ENCODE data around the gene TMEM242. TPM values are rescaled to one million over a fixed set of nuclear protein-coding genes. Genes with fewer than 3 reads are reported as not detected.
A peak's percentile ranks its signal among the peaks of the same experiment; 100 is the strongest.
"Not testable (repeated sequence)": the region's sequence is repeated elsewhere in the genome, so short reads cannot be mapped to it uniquely, and the experiment has no call there.

The TMEM242 gene
- polyA plus RNA-seq, 1 donor from 2014 or later: 14.5 TPM

DNA sequence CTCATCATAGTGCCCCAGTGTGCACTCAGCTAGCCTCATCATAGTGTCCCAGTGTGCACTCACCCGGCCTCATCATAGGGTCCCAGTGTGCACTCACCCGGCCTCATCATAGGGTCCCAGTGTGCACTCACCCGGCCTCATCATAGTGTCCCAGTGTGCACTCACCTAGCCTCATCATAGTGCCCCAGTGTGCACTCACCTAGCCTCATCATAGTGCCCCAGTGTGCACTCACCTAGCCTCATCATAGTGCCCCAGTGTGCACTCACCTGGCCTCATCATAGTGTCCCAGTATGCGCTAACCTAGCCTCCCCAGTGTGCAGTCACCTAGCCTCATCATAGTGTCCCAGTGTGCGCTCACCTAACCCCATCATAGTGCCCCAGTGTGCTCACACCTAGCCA is 12.6 kb downstream of the TMEM242 start:
- H3K9me3 Mint-ChIP-seq, H3K27me3 Mint-ChIP-seq, H3K27ac Mint-ChIP-seq, H3K4me3 Mint-ChIP-seq, H3K4me1 Mint-ChIP-seq, H3K36me3 Mint-ChIP-seq: not testable (repeated sequence)

- H3K27me3 Mint-ChIP-seq: no peaks in the 10 kb centered on the region
- peaks cover 3% of the 10 kb centered on the region for H3K36me3 Mint-ChIP-seq
- H3K27ac Mint-ChIP-seq: no peak overlapping the region
- H3K4me1 Mint-ChIP-seq: peaks cover 0 to 3% (median 2%) of the 10 kb centered on the region in 3 donors
- no peaks in the 10 kb centered on the region for H3K9me3 Mint-ChIP-seq
- no peak overlapping the region for H3K4me3 Mint-ChIP-seq
Measured at GRCh38 chr6:157307661-157308060, 15.7 kb downstream of the TMEM242 start.

DNA sequence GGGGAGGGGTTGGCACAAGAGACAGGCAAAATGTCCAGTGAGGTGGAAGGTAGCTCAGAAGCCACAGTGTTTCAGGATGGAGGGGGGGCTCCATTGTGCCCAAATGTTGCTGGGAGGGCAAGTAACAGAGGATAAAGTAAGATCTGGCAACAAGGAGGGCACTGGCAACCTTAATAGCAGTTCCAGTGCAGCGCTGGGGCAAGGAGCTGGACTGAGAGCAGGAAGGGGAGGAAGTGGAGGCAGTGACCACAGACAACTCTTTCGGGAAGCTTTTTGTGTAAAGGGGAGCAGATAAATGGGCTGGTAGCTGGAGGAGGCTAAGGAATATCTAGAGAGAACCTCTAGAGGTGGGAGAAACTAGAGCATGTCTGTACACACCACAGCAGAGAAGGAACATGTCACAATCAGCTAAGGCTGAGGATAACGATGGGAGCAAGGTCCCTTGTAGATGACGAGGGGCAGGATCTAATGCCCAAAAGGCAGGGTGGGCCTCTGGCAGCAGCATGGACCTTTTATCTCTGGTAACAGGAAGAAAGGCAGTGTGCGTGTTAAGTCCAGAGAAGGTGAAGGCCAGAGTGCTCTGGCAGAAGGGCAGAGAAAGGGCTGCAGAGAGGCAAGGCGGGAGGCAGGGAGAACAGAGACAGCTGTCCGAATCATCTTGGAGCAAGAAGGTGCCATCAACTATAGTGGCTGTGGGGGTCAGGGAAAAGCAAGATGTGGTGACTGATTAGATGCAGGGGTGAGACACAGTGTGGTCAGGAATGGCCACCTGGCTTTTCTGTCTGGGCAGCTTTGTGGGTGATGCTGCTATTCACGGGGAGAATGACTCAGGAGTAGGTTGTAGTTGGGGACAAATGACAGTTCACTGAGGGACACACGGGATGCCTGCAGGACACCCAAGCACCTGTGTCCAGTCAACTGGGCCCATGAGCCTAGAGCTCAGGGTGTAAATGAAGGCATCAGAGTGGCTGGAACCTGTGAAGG is 17.4 kb downstream of the TMEM242 start:
- Mint-ChIP-seq H3K27ac (no peak overlapping the region), H3K27me3 (no peaks in the 10 kb centered on the region), H3K36me3 (peaks cover 5% of the 10 kb centered on the region), H3K4me3 (no peak overlapping the region), H3K9me3 (no peaks in the 10 kb centered on the region), H3K4me1 (peaks cover 0 to 3% (median 2%) of the 10 kb centered on the region in 3 donors)

GRCh38 chr6:157304899-157305663 is 18.2 kb downstream of the TMEM242 start:
- no peak overlapping the region for H3K4me3 Mint-ChIP-seq
- H3K9me3 Mint-ChIP-seq: no peaks in the 10 kb centered on the region
- no peaks in the 10 kb centered on the region for H3K27me3 Mint-ChIP-seq
- no peak overlapping the region for H3K27ac Mint-ChIP-seq
- peaks cover 2% of the 10 kb centered on the region for H3K36me3 Mint-ChIP-seq
- H3K4me1 Mint-ChIP-seq: peaks cover 0 to 3% (median 2%) of the 10 kb centered on the region in 3 donors

DNA sequence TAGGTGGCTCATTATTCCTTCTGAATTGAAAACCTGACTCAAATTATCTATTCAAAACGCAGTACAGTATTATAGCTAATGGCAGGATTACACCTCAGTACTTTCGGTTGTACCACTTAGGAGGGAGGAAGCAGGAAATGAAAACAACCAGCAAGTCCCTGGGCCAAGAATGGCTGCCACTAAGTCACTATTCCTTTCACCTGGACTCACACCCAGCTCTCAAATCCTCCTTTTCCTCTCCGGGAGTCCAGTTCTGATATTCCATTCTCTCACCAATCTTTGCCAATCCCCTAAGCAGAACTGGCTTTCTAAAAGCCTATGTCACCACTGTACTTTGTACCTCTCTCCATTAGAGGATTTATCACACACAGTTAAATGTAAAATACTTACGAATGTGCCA is 20.6 kb downstream of the TMEM242 start:
- Mint-ChIP-seq H3K36me3 (peaks cover 2% of the 10 kb centered on the region), H3K27me3 (no peaks in the 10 kb centered on the region), H3K4me1 (peaks cover 4 to 8% (median 5%) of the 10 kb centered on the region in 3 donors), H3K9me3 (no peaks in the 10 kb centered on the region), H3K4me3 (no peak overlapping the region), H3K27ac (peak overlapping the region in 1 of 3 donors; percentile 3)

- no peak overlapping the region for H3K4me3 Mint-ChIP-seq
- H3K27me3 Mint-ChIP-seq: no peaks in the 10 kb centered on the region
- peaks cover 4 to 8% (median 5%) of the 10 kb centered on the region in 3 donors for H3K4me1 Mint-ChIP-seq
- no peak overlapping the region for H3K27ac Mint-ChIP-seq
- no peaks in the 10 kb centered on the region for H3K9me3 Mint-ChIP-seq
- H3K36me3 Mint-ChIP-seq: peaks cover 2% of the 10 kb centered on the region
Measured at GRCh38 chr6:157300436-157300835, 22.9 kb downstream of the TMEM242 start.

GRCh38 chr6:157300006-157300405 is 23.3 kb downstream of the TMEM242 start:
- no peaks in the 10 kb centered on the region for H3K27me3 Mint-ChIP-seq
- H3K36me3 Mint-ChIP-seq: peaks cover 6% of the 10 kb centered on the region
- no peak overlapping the region for H3K4me3 Mint-ChIP-seq
- no peak overlapping the region for H3K27ac Mint-ChIP-seq
- peaks cover 4 to 8% (median 5%) of the 10 kb centered on the region in 3 donors for H3K4me1 Mint-ChIP-seq
- no peaks in the 10 kb centered on the region for H3K9me3 Mint-ChIP-seq

DNA sequence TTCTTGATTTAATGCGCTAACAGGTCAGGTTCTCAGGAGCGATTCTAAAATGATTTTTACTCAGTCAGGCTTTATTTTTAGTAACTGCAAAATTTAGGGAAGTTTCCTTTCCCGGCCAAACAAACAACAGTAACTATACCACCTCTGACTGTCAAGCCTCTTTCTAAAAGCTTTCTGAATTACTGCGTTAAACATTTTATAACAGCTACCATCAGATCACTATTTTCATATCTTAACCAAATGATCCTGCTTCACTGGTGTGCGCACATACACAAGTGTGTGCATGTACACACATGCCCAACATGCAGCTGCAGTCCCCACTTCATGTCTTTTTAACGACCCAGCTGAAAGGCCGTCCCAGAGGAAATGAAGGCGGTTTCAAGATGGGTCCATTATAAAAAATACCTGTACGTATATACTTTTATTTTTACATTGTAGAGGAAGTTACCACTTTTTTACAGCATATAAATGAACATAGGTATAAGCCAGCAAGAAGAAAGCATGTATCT is 25.0 kb downstream of the TMEM242 start:
- H3K27ac Mint-ChIP-seq: peak overlapping the region in 1 of 3 donors; percentile 77
- peaks cover 6% of the 10 kb centered on the region for H3K36me3 Mint-ChIP-seq
- no peaks in the 10 kb centered on the region for H3K9me3 Mint-ChIP-seq
- no peak overlapping the region for H3K4me3 Mint-ChIP-seq
- H3K27me3 Mint-ChIP-seq: no peaks in the 10 kb centered on the region
- H3K4me1 Mint-ChIP-seq: peaks cover 5 to 10% (median 7%) of the 10 kb centered on the region in 3 donors

GRCh38 chr6:157294654-157295053 is 28.7 kb downstream of the TMEM242 start:
- no peak overlapping the region for H3K27ac Mint-ChIP-seq
- H3K4me3 Mint-ChIP-seq: no peak overlapping the region
- no peaks in the 10 kb centered on the region for H3K27me3 Mint-ChIP-seq
- peaks cover 5% of the 10 kb centered on the region for H3K36me3 Mint-ChIP-seq
- no peaks in the 10 kb centered on the region for H3K9me3 Mint-ChIP-seq
- peaks cover 4 to 13% (median 8%) of the 10 kb centered on the region in 3 donors for H3K4me1 Mint-ChIP-seq

DNA sequence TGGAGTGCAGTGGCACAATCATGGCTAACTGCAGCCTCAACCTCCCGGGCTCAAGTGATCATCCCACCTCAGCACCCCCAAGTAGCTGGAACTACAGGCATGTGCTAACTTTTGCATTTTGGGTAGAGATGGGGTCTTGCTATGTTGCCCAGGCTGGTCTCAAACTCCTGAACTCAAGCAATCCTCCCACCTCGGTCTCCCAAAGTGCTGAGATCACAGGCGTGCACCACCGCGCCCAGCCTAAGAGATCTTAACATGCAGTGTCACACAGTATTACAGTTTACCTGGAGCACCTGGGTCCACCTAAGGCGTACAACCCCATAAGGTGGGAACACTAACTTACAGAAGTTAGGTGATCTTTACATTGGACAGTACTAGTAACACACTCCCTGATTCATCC is 29.5 kb downstream of the TMEM242 start:
- Mint-ChIP-seq H3K27me3 (no peaks in the 10 kb centered on the region), H3K36me3 (peaks cover 5% of the 10 kb centered on the region), H3K4me3 (no peak overlapping the region), H3K27ac (no peak overlapping the region), H3K9me3 (no peaks in the 10 kb centered on the region), H3K4me1 (peaks cover 4 to 13% (median 8%) of the 10 kb centered on the region in 3 donors)

DNA sequence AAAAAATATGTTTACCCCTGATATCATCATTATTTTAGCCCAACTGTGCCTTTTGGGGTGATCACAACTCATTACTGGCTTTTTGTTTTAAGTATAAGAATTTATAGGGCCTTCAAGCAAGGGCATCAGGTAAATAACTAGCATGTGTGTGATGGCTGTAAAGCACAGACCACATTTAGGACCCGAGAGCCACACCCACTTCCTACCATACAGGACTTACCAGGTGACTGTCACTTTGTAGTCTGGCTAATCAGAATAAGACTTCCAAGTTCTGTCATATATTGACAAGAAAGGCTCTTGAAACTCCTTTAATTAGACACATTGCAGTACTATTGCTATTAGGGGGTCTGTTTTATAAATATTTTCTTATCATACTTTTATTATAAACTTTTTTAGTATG is 31.1 kb downstream of the TMEM242 start:
- Mint-ChIP-seq H3K9me3 (no peaks in the 10 kb centered on the region), H3K36me3 (peaks cover 8% of the 10 kb centered on the region), H3K27ac (no peak overlapping the region)

DNA sequence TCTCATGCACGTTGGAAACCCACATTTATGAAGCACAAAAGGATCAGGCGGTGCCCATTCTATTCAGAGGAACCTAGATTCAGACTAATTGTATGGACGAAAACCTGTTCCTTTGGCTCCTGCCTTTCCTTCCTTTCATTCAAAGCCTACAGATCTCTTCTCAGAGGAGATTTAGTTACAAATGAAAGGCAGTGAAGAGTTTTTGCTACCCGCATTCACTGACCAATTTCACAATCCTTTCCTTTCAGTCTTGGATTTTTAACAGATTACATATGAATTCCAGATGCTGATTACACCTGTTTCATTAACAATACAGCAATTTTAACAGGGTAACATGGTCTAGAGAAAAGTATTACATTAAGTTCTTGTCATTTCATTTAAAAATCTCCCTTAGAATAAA is 32.0 kb downstream of the TMEM242 start:
- Mint-ChIP-seq H3K9me3 (no peaks in the 10 kb centered on the region), H3K36me3 (peaks cover 8% of the 10 kb centered on the region), H3K4me1 (peaks cover 3 to 6% (median 5%) of the 10 kb centered on the region in 3 donors), H3K27me3 (no peaks in the 10 kb centered on the region), H3K4me3 (no peak overlapping the region), H3K27ac (no peak overlapping the region)

More for the DNA sequence above, 31.1 kb downstream of the TMEM242 start:
- no peaks in the 10 kb centered on the region for H3K27me3 Mint-ChIP-seq
- no peak overlapping the region for H3K4me3 Mint-ChIP-seq
- peaks cover 3 to 6% (median 5%) of the 10 kb centered on the region in 3 donors for H3K4me1 Mint-ChIP-seq

- no peaks in the 10 kb centered on the region for H3K9me3 Mint-ChIP-seq
- H3K4me3 Mint-ChIP-seq: no peak overlapping the region
- peaks cover 3 to 6% (median 5%) of the 10 kb centered on the region in 3 donors for H3K4me1 Mint-ChIP-seq
- no peaks in the 10 kb centered on the region for H3K27me3 Mint-ChIP-seq
- peaks cover 8% of the 10 kb centered on the region for H3K36me3 Mint-ChIP-seq
- H3K27ac Mint-ChIP-seq: no peak overlapping the region
Measured at GRCh38 chr6:157290797-157291196, 32.5 kb downstream of the TMEM242 start.

DNA sequence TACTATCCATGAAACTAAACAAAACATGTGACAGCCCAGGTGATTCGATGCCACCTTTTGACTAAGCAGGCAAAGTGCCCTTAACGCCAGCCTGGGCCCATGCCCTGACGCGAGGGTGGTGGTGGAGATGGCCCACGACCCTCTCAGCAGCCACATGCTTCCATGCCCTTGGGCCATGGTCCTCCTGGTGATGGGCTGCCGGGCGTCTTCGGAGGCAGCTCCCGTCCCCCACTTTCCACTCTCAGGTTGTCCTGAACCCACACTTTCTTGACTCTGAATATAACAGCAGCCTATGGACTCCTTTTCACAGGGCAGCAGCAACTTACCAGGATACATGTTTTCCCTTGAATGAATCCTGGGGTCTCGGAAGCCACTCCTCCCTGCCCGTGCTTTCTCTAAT is 33.6 kb downstream of the TMEM242 start:
- Mint-ChIP-seq H3K4me1 (peaks cover 3 to 6% (median 5%) of the 10 kb centered on the region in 3 donors), H3K4me3 (peak overlapping the region in 1 of 4 donors; percentile 5), H3K27me3 (no peaks in the 10 kb centered on the region), H3K27ac (no peak overlapping the region), H3K9me3 (no peaks in the 10 kb centered on the region), H3K36me3 (peaks cover 5% of the 10 kb centered on the region)

- H3K9me3 Mint-ChIP-seq: no peaks in the 10 kb centered on the region
- no peaks in the 10 kb centered on the region for H3K27me3 Mint-ChIP-seq
- peaks cover 3 to 5% (median 3%) of the 10 kb centered on the region in 3 donors for H3K4me1 Mint-ChIP-seq
- H3K4me3 Mint-ChIP-seq: no peak overlapping the region
- H3K27ac Mint-ChIP-seq: no peak overlapping the region
- peaks cover 5% of the 10 kb centered on the region for H3K36me3 Mint-ChIP-seq
Measured at GRCh38 chr6:157288575-157288974, 34.7 kb downstream of the TMEM242 start.
